Renal cortex interstitium (tissue), 11 donors: ENCODE results near the gene DGKH. TPM values are rescaled to one million over a fixed set of nuclear protein-coding genes. Genes with fewer than 3 reads are reported as not detected.
"Not testable (repeated sequence)": the region's sequence is repeated elsewhere in the genome, so short reads cannot be mapped to it uniquely, and the experiment has no call there.

Experiments used
- DNase-seq, 11 donors: peaks; one replicate each; pipeline ENCODE4 v3.0.0-alpha.2; 2013; ENCODE audit warnings: low read depth in 9 of 11, low spot score in 4 of 11; ENCODE audit errors: extremely low read depth in 1 of 11
- polyA plus RNA-seq, 3 donors: library from polyadenylated mRNA; unstranded; fragments of 120-200 nt; gene quantifications; one replicate each; pipeline ENCODE4 v1.2.1, GENCODE V29; 2013; ENCODE audit not compliant: insufficient read length in 3 of 3

DGKH gene
- polyA plus RNA-seq, 3 donors = 7.6 to 9.4 (median 8.5) TPM

DNA sequence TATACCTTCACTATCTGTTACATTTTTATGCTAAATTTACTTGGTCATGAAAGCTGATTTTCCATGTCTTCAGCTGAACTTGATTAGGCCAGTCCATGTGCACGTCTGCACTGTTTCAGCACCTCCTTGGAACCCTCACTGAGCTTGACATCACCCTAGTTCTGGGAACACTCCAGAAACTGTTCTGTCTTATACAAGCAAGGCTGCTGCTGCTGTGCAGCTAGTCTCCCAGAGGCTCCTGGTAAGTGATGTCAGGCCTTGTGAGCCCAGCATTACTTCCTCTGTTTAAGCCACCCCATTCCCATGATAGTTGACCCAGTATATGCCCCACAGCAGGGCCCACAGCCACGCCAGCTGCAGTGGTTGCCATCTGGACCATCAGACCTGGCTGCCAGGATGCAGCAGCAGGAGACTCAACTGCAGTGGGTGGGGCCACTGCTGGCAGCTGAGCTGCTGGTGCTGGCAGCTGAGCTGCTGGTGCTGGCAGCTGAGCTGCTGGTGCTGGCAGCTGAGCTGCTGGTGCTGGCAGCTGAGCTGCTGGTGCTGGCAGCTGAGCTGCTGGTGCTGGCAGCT is 133.0 kb downstream of the DGKH start:
- DNase-seq = no peak

DNA sequence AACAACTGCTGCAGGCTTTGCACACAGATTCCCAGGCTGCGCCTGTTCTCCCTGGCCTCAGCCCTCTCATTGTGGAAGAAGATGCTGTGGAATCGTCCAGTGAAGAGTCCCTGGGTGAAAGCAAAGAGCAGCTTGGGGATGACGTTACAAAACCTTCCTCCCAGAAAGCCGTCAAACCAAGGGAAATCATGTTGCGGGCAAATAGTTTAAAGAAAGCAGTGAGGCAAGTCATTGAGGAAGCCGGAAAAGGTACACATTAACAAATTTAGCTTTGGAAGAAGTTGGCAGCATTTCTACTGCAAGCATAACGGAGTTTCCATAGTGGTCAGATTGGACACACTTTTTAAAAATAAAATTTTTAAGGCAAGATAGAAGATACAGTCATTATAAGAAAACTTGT is 140.6 kb downstream of the DGKH start:
- DNase-seq = peak in 2 of 11 donors; percentile 17 to 21

DNA sequence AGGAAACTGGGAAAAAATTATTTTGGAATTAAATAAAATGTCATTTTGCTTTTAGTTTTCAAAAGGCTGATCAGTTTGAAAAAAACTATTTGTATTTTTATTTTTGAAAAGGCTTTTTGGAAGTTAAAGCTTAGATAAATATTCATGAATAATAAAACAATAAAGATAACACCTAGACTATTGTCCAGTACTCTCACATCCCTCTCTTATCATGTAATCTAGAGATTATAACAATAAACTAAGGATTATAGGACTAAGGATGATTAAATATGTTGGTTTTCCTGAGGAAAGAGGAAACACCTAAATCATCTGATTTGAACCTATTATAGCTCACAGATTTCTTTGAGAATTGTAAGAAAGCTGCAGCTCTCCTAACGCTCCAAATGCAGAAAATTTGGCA is 142.1 kb downstream of the DGKH start:
- DNase-seq = no peak

DNA sequence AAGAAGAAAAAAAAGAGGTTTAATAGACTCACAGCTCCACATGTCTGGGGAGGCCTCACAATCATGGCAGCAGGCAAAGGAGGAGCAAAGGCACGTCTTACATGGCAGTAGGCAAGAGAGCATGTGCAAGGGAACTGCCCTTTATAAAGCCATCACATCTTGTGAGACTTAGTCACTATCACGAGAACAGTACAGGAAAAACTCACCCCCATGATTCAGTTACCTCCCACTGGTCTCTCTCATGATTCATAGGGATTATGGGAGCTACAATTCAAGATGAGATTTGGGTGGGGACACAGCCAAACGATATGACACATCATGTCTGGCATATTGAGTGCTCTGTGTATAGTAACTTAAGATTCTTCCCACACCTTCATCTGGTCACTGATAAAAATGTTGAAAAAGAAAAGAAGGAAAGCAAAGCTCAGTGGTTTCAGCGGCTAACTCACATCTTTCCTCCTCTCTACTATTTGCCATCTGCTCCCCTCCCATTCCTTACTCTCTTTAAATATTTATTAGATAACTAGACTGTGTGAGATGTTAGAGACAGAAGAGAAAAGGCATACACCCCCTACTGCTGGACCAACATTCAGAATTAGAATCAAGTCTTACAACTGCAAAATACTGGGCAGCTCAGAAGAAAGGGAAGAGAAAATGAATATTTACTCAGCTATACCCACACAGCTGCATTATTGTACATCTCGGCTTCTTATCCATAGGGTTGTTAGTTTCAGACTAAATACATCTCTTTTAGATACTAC is 163.4 kb downstream of the DGKH start:
- DNase-seq = no peak

DNA sequence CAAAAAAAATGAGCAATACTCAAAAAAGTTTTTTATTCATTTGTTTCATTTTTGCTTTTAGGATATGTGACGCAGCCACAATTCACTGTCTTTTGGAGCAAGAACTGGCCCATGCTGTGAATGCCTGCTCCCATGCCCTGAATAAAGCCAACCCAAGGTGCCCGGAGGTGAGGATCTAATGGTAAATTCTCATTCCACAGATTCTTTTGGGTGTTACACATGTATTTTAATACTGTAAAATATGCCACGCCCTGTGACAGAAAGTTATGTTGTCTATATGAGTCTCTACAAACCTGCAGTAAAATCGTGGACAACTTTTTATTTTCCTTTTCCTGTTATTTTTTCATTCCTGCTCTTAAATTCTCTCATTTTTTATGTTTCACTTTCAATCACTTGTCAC is 166.0 kb downstream of the DGKH start:
- no peak for DNase-seq

DNA sequence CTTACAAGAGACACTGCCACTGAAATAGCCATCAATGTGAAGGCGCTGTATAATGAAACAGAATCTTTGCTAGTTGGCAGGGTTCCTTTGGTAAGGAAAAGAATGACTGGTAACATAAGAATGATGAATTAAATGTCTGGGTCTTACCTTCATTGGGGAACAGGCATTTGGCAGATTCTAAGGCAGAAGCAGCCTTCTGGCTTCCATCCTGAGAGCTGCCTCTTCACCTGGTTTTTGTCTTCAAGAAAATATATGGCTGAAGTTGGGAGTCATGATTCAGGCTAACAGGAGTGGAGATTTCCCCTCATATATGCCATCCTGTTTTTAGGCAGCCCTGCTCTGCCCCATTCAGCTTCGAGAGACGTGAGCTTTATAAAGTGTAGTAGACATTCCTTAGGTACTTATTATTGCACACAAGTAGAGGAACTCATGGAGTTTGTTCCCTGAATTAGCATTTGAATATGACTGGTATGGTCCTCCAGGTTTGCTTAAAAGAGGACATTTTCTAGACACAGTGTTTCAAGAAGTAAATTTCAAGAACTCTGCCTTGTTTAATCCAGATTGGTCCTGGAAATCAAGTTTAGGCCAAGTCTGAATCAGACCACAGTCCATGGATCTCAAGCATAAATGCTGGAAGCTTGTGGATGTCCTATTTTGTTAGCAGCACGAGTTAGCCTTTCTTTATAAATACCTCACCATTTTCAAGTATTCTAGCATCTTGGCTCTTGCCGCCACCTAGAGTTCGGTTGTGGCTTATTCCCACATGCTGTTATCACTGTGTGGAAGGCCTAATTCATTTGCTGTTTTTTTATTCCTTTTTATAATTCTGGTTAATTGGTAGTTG is 167.4 kb downstream of the DGKH start:
- peak in 7 of 11 donors; percentile 12 to 38 (median 27) for DNase-seq

DNA sequence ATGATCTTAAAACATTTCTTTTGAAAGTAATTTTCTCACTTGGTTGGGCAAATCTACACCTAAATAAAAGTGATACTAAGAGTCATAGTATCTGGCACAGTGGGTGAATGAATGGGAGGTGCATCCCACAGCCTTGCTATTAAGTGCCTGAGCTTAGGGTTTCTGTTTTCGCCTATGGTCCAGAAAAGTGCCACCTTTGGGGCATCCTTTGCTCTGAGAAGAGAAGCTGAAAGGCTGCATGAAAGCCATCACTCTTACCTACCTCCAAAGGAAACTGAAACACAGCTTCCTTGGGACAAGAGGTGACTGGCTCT is 167.9 kb downstream of the DGKH start:
- no peak for DNase-seq

DNA sequence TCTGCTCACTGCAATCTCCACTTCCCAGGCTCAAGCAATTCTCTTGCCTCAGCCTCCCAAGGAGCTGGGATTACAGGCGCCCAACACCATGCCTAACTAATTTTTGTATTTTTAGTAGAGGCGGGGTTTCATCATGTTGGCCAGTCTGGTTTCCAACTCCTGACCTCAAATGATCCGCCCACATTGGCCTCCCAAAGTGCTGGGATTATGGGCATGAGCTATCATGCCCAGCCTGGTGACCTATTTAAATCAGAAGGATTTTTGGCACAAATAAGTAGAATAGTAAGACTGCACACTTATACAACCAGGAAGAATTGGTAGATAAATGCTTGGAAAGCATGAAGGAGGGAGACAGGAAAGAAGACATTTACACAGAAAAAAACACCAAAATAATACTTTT is 170.1 kb downstream of the DGKH start:
- no peak for DNase-seq

DNA sequence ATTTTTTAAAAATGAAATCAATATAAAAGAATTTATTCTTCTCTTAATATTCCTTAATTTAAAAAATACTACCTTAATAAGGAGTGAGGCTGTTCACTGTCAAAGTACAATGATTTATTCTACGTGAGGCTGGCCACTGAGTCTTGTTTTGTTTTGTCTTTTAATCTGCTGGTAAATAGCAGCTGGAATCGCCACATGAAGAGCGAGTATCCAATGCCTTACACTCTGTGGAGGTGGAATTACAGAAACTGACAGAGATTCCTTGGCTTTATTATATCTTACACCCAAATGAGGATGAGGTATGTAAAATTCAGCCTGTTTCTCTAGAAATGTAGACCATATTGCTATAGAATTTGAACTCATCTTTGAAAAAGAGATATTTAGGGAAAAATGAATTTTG is 170.6 kb downstream of the DGKH start:
- DNase-seq = no peak

DNA sequence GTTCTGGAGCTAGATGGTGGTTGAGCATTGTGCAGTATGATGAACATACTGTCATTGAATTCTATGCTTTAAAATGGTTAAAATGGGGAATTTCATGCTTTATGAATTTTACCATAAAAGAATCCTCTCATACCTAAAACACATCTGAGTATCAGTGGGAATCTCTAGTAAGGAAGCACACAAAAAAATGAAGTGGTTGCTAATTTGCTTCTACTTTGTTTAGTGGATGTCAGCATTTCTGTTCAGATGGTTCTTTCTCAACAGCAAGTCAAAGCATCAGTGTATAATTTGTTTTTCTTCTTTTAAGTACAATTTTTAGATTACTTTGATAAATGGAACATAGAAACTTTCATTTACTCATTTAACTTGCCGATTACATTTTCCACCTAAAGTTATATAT is 171.4 kb downstream of the DGKH start:
- DNase-seq = no peak

DNA sequence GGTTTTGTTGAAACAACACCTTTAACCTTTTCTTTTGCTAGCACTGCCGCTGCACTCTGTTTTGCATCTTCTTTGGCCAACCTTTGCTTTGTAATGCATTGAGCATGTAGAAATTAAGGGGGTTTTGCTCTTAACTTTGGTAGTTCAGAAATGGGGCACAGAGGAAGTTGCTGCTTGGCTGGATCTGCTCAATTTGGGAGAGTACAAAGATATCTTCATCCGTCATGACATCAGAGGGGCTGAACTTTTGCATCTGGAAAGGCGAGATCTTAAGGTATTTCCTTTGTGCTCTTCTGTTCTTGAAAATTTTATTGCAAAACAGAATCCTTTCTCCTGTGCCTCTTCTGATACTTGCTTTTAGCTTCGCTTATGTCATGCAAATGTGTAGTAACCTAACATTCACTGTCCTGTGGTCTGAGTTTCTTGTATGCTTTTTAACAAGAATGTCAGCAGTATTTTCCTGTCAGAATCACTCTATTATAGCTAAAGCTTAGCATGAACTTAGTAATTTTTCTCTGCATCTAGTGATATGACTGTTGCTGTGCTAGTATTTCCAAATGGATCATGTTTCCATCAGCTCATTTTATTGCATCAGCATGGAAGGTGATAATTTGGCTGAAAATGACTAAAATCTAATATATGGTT is 172.8 kb downstream of the DGKH start:
- DNase-seq = no peak

DNA sequence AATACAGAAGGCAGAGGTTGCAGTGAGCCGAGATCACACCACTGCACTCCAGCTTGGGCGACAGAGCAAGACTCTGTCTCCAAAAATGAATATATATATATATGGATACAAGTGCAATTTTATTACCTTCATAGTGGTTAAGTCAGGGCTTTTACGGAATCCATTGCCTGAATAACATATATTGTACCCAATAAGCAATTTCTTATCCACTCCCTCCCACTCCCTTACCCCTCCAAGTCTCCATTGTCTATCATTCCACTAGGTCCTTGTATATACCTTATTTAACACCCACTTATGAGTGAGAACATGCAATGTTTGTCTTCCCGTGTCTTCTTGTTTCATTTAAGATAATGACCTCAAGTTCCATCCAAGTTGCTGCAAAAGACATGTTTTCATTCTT is 175.2 kb downstream of the DGKH start:
- no peak for DNase-seq

DNA sequence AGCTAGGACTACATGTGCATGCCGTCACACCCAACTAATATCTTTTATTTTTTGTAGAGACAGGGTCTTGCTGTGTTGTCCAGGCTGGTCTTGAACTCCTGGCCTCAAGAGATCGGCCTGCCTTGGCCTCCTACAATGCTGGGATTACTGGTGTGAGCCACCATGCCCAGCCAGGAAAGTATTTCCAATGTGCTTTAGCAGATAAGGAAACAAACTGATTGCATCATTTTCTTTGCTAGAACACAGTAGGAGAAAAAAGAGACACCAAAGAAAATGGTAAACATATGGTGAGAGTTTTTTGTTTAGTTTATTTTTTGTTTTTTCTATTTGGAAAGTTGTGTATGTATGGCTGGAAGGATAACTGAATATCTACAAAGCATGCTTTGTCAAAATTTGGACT is 176.6 kb downstream of the DGKH start:
- DNase-seq = no peak

DNA sequence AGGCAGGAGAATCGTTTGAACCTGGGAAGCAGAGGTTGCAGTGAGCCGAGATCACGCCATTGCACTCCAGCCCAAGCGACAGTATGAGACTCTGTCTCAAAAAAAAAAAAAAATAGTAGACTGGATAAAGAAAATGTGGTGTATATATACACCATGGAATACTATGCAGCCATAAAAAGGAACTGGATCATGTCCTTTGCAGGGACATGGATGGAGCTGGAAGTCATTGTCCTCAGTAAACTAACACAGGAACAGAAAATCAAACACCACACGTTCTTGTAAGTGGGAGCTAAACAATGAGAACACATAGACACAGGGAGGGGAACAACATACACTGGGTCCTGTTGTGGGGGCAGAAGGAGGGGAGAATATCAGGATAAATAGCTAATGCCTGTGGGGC is 178.3 kb downstream of the DGKH start:
- DNase-seq = not testable (repeated sequence)

DNA sequence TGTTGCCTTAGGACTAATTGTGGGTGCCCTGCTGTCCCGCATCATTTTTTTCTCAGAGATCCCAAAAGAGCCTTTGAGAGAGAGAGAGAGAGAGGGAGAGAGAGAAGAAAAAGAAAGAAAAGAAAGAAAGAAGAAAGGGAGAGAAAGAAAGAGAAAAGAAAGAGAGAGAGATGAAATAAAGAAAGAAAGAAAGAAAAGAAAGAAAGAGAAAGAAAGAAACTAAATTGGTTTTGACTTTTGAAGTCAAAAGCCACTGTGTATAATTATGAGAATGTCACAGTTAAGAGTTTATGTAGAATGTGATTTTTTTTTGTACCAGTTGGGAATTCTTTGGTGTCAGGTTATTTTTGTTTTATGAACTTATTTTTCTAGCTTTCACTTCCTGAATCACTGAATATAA is 180.1 kb downstream of the DGKH start:
- no peak for DNase-seq

DNA sequence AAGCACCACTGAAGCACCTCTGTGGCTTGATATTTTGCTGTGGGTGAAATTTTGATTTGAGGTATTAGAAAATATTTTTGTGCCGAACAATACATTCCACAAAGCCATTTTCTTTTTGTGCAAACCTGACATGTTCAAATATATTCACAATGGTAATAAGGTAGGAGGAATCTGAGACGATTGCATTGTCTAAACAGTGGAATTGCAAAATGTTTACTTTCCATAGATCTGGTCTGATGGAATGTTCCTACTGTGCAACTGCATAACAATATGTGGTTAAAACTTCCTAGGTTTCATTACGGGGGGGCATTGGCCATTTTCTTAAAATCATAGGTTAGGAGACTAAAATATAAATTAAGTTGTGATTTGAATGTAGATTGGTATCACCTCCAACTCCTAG is 180.8 kb downstream of the DGKH start:
- no peak for DNase-seq

DNA sequence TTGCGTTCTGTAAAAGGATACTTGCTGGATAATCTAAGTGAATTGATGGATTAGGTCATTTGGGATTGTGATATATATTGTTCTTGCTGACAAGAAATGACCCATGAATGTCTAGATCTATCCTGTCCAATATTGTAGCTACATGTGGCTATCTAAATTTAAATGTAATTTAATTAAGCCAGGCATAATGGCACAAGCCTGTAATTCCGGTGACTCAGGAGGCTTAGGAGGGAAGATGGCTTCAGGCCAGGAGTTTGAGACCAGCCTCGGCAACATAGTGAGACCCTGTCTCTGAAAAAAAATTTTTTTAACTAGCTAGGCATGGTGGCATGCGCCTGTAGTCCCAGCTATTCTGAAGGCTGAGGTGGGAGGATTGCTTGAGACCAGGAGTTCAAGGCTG is 184.2 kb downstream of the DGKH start:
- no peak for DNase-seq

DNA sequence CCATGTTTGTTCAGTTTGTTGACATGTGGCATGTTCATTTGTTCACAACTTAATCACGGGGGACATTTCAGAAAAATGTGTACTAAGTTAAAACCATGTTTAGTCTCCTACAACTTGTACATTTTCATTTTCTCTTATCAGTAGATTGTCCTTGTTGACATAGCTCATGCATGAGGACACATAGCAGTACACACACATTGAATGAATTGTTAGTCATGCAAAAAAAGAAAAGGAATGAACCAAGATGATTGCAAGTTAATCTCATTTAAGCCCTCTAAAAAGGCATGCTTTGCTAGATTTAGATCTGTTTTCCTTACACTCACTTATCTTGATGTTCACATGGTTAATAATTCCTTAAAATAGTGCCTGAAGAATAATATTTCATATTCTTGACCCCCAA is 185.3 kb downstream of the DGKH start:
- no peak for DNase-seq

DNA sequence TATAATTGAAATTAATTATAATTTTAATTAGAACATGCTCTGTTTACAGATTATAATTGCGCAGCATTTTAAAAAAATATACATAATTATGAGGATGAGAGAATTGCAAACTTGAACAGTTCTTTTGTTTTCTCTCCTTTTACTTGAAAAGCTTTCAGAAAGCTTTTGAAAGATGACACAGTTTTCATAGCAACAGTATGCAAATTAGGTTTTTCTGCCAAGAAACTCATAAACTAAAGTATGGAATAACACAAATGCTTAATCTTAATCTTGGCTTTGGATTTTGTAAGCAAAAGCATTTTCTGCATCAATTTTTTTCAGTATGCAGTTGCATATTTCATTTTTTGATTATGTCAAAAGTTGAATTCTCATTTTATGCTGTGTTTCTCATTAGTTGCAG is 190.7 kb downstream of the DGKH start:
- DNase-seq = peak in 1 of 11 donors; percentile 9

DNA sequence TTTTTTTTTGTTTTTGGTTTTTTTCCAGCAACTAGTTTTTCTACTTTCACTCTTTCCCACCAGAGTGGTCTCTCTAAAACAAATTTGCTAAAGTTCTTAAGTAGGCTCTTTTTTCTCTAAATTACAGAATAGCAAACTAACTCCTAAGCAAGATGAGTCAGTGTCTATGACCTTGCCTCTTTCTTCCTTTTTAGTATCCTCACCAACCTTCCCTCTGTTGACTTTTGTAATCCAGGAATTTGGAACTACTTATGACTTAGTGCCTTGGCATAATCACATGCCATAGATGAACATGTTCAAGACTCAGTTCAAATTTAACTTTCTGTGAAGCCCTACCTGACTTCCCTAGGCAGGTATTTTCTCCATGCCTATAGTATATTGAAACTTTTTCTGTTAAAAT is 191.2 kb downstream of the DGKH start:
- DNase-seq = no peak
